Fibroblast of upper back skin (primary cell): Measurements from ENCODE around the gene RHCE.
"Not testable (repeated sequence)": the region's sequence is repeated elsewhere in the genome, so short reads cannot be mapped to it uniquely, and the experiment has no call there.

ENCODE experiments used
- DNase-seq: peaks from one replicate; pipeline ENCODE4 v3.0.0-alpha.2; 2013

RHCE gene

GRCh38 chr1:25338986-25339385, 81.6 kb downstream of the RHCE start:
- DNase-seq, result no peak

- peak; percentile 83 for DNase-seq
Observed at GRCh38 chr1:25338188-25338981, 82.2 kb downstream of the RHCE start, which contains the start of gene TMEM50A. Gene TMEM50A (plus strand): TSS chr1:25338334. CDS start chr1:25340487, 2,153 bp downstream.

DNA sequence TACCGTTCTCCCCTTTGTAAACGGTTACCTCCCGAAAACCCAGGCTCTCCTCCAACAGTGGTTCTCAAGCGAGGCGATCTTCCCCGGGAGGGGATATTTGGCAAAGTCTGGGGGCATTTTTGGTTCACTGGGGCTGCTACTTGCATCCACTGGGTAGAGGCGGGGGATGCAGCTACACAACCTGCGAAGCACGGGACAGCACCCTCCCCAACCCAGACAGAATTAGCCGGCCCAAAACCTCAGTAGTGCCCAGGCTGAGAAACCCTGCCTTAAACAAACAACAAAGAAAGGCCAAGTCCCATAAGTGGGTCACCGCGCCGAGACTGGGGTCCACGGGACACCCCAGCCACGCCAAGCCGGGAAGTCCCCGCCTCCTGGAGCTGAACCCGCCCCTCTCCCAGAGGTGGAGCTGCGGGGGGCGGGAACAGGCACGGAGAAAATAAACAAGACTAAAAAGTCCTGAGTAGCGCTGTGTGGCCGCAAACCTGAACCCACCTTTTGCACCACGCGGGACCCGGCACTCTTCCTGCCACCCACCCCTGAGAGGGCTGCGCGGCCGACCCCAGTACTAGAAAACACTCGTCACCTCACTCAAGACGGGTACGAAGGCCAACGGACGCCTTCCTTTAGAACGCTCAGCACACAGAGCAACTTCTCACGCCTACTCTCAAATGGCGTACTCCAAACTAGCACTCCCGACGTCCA, 83.0 kb downstream of the RHCE start:
- DNase-seq, result not testable (repeated sequence)

DNA sequence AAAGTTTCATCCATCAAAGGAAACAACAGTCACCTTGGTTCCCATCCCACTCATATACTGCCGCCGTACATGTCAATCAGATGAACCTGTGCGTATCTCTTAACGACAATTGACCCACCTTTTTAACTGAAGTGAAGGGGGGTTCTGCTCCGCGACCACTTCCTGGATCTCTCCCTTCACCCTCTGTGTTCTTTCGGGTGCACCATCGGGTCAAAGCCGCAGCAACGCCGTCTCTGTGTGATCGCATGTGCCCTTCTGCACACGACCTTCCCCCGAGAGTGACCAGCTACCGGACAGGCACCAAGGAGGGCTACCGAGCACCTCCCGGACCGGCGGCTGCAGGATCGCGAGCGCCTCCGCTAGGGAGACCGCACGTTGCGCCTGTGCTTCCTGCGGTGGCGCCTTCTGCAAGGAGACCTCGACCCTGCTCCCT, 83.7 kb downstream of the RHCE start:
- DNase-seq, result not testable (repeated sequence)

GRCh38 chr1:25329950-25330349, 90.7 kb downstream of the RHCE start:
- peak; percentile 59 for DNase-seq

GRCh38 chr1:25329336-25329735, 91.3 kb downstream of the RHCE start:
- DNase-seq, result not testable (repeated sequence)

GRCh38 chr1:25328791-25329185, 91.8 kb downstream of the RHCE start:
- DNase-seq, result not testable (repeated sequence)

GRCh38 chr1:25327864-25328790, 92.5 kb downstream of the RHCE start:
- DNase-seq, result not testable (repeated sequence)

DNA sequence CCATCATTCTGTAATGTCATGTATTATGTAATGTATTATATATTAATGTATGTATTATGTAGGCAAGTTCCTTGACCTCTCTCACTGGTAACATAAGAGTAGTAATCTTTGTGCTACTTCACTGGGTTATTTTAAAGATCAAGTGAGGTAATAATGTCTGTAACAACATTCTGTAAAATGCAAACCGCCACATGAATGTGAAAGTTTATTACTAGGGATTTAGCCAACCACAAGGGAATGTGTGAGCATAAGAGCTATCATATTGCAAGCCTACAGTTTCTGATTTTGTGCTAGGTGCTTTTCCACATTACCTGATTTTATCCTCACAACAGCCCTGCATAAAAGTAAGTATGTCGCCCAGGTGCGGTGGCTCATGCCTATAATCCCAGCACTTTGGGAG, 96.2 kb downstream of the RHCE start:
- not testable (repeated sequence) for DNase-seq

DNA sequence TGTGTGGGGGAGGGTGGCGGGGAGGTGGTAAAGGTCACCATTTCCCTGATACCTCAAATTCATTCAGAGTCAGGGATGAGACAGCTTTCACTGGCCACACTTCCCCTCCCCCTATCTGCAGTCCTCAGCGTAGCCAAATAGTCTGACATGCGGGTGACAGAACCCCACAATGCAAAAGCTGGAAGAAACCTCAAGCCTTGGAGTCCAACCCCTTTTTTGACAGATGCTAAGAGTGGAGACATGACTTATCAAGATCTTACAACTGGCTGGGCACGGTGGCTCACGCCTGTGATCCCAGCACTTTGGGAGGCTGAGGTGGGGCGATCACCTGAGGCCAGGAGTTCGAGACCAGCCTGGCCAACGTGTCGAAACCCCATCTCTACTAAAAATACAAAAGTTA, 98.5 kb downstream of the RHCE start:
- DNase-seq, result not testable (repeated sequence)

- DNase-seq, result peak; percentile 94
Observed at GRCh38 chr1:25320314-25320938, 100.2 kb downstream of the RHCE start.

DNA sequence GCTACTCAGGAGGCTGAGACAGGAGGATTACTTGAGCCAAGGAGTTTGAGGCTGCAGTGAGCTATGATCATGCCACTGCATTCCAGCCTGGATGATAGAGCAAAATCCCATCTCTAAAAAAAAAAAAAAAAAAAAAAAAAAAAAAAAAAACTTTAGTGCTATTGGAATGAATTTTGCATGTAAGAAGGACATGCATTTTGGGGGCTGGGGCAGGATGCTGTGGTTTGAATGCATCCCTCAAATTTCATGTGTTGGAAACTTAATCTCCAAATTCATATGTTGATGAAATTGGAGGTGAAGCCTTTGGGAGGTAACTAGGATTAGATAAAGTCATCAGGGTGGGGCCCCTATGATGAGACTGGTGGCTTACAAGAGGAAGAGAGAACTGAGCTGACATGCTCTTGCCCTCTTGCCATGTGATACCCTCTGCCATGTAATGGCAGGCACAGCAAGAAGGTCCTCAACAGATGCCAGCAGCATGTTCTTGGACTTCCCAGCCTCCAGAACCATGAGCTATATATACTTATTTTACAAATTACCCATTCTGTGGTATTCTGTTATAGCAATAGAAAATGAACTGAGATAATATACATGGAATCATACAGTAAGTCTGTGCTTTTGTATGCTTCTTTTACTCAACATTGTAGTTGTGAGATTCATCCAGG, 107.7 kb downstream of the RHCE start:
- DNase-seq, result not testable (repeated sequence)
